ENCODE measurements around the gene IRX5.

The IRX5 gene

GRCh38 chr16:54923055-54923473 lies 7.6 kb upstream of the IRX5 start:
- no peak for TF ChIP-seq CTCF (IDR thresholded peaks at IDR 0.05; ENCODE audit: low read depth, low read length, missing control alignments)
- H3K4me3 ChIP-seq (replicated peaks; ENCODE audit: low read depth, low read length), result no peak overlapping the region
- DNase-seq (ENCODE audit: extremely low read depth, low read depth), result no peak

- no peak for DNase-seq (ENCODE audit: extremely low read depth, low read depth)
- no peak for TF ChIP-seq CTCF (IDR thresholded peaks at IDR 0.05; ENCODE audit: low read depth, low read length, missing control alignments)
- H3K4me3 ChIP-seq (replicated peaks; ENCODE audit: low read depth, low read length), result no peak overlapping the region
Measured at GRCh38 chr16:54923988-54924387, 6.7 kb upstream of the IRX5 start.

- peak overlapping the region; percentile 82 for H3K4me3 ChIP-seq (replicated peaks; ENCODE audit: low read depth, low read length)
- DNase-seq (ENCODE audit: extremely low read depth, low read depth), result no peak
- TF ChIP-seq CTCF (IDR thresholded peaks at IDR 0.05; ENCODE audit: low read depth, low read length, missing control alignments), result no peak
Measured at GRCh38 chr16:54926166-54926838, 4.4 kb upstream of the IRX5 start.

- no peak for TF ChIP-seq CTCF (IDR thresholded peaks at IDR 0.05; ENCODE audit: low read depth, low read length, missing control alignments)
- no peak for DNase-seq (ENCODE audit: extremely low read depth, low read depth)
- peak overlapping the region; percentile 82 for H3K4me3 ChIP-seq (replicated peaks; ENCODE audit: low read depth, low read length)
Measured at GRCh38 chr16:54927125-54928015, 3.3 kb upstream of the IRX5 start.

- peak overlapping the region; percentile 82 for H3K4me3 ChIP-seq (replicated peaks; ENCODE audit: low read depth, low read length)
- no peak for DNase-seq (ENCODE audit: extremely low read depth, low read depth)
- no peak for TF ChIP-seq CTCF (IDR thresholded peaks at IDR 0.05; ENCODE audit: low read depth, low read length, missing control alignments)
Measured at GRCh38 chr16:54928016-54928356, 2.7 kb upstream of the IRX5 start.

GRCh38 chr16:54928411-54929089 lies 2.1 kb upstream of the IRX5 start:
- no peak for DNase-seq (ENCODE audit: extremely low read depth, low read depth)

More at GRCh38 chr16:54928411-54929089, 2.1 kb upstream of the IRX5 start:
- peak overlapping the region; percentile 82 for H3K4me3 ChIP-seq (replicated peaks; ENCODE audit: low read depth, low read length)
- no peak for TF ChIP-seq CTCF (IDR thresholded peaks at IDR 0.05; ENCODE audit: low read depth, low read length, missing control alignments)
